ENCODE measurements around the gene CDH23. TPM values are rescaled to one million over a fixed set of nuclear protein-coding genes. Genes with fewer than 3 reads are reported as not detected.

Gene CDH23
- total RNA-seq, 2 experiments from 2014 or later, result 4.6 to 5.2 TPM

DNA sequence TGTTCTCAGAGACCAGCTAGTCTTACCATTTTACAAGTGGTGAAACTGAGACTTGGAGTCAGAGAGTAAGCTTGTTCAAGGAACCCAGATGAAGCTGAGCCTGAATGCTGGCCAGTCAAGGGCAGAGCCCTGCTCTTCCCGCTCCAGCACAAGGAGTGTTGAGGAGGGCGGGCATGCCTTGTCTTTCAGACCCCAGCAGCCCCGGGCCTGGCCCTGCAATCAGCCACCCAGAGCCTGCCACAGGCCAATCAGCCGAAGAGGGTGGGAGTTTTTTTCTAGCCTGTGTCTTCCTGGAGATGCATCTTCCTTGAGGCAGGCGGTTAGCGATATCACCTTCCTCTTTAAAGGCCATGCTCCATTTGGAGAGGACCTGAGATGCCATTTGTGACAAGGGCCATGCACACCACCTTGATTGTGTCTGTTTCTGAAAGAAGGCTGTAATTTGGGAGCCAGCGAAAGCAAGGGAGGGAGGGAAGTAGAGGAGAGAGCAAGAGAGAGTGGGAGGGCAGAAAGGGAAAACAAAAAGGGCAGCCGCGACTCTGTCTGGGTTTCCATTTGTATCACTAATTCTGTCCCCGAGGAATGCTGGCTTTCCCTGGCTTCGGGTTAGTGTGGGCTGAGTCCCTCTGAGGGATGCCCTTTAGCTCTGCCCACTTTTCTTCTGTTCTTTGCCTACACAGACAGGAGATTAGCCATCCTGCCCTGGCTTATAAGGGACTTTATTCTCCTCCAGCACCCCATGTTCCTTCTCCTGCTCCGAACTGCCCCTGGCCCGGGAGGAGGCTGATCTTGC lies 8.0 kb downstream of the CDH23 start:
- peaks cover 0 to 5% of the 10 kb centered on the region in 2 experiments for H3K27me3 ChIP-seq (ENCODE audit: control insufficient read depth in 1 of 2, insufficient read depth in 2 of 2, low read length in 2 of 2)
- Mint-ChIP-seq H3K27me3 (peaks cover 22% of the 10 kb centered on the region), H3K9me3 (no peaks in the 10 kb centered on the region), H3K4me1 (ENCODE audit: low read depth) (no peaks in the 10 kb centered on the region), H3K27ac (no peak overlapping the region), H3K4me3 (no peak overlapping the region), H3K36me3 (ENCODE audit: low read depth) (no peaks in the 10 kb centered on the region)
- H3K4me3 ChIP-seq (ENCODE audit: low read length), result no peak overlapping the region
- DNase-seq (no peak), ATAC-seq (ENCODE audit: poor library complexity) (no peak)
- TF ChIP-seq, protein P1, sequence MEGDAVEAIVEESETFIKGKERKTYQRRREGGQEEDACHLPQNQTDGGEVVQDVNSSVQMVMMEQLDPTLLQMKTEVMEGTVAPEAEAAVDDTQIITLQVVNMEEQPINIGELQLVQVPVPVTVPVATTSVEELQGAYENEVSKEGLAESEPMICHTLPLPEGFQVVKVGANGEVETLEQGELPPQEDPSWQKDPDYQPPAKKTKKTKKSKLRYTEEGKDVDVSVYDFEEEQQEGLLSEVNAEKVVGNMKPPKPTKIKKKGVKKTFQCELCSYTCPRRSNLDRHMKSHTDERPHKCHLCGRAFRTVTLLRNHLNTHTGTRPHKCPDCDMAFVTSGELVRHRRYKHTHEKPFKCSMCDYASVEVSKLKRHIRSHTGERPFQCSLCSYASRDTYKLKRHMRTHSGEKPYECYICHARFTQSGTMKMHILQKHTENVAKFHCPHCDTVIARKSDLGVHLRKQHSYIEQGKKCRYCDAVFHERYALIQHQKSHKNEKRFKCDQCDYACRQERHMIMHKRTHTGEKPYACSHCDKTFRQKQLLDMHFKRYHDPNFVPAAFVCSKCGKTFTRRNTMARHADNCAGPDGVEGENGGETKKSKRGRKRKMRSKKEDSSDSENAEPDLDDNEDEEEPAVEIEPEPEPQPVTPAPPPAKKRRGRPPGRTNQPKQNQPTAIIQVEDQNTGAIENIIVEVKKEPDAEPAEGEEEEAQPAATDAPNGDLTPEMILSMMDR (IDR thresholded peaks at IDR 0.05), result no peak
- peaks cover 0 to 7% of the 10 kb centered on the region in 2 experiments for H3K9me3 ChIP-seq (ENCODE audit: control insufficient read depth in 1 of 2, insufficient read depth in 1 of 2, low read length in 2 of 2)
- intact Hi-C loops (cut with DNase I, micrococcal nuclease), result no loop called here
- no peak overlapping the region for H3K27ac ChIP-seq (ENCODE audit: low read depth in 1 of 2, low read length in 2 of 2)
- ChIA-PET CTCF (no interaction called here), POLR2A (no interaction called here)
- H3K36me3 ChIP-seq (ENCODE audit: insufficient read depth, low read length), result no peaks in the 10 kb centered on the region
- H3K4me1 ChIP-seq (ENCODE audit: insufficient read depth, low read length), result no peaks in the 10 kb centered on the region

DNA sequence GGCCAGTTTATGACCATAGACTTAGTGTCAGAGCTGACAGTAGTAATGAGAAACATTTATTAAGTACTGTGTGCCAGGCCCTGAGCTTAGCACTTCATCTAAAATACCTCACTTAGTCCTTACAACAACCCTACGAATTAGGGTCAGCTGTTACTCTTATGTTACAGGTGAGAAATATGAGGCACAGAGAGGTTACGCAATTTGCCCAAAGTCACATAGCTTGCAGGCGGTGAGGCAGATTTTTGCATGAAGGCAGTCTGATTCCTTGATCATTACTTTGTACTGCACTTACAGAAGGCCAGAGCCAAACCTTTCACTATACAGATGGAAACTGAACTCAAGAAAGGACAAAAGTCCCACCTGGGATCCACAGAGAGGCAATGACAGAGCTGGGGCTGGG lies 10.2 kb downstream of the CDH23 start:
- H3K9me3 Mint-ChIP-seq, result peaks cover 4% of the 10 kb centered on the region
- H3K9me3 ChIP-seq (ENCODE audit: control insufficient read depth in 1 of 2, insufficient read depth in 1 of 2, low read length in 2 of 2), result peaks cover 8 to 11% of the 10 kb centered on the region in 2 experiments
- intact Hi-C loops (cut with DNase I, micrococcal nuclease), result no loop called here
- H3K27me3 ChIP-seq (ENCODE audit: control insufficient read depth in 1 of 2, insufficient read depth in 2 of 2, low read length in 2 of 2), result no peaks in the 10 kb centered on the region
- no peak overlapping the region for H3K4me3 ChIP-seq (ENCODE audit: low read length)
- DNase-seq (no peak), ATAC-seq (ENCODE audit: poor library complexity) (no peak)
- peaks cover 13% of the 10 kb centered on the region for H3K27me3 Mint-ChIP-seq
- POLR2A ChIA-PET, result no interaction called here
- H3K36me3 ChIP-seq (ENCODE audit: insufficient read depth, low read length), result no peaks in the 10 kb centered on the region
- CTCF ChIA-PET, result no interaction called here
- no peak overlapping the region for H3K27ac ChIP-seq (ENCODE audit: low read depth in 1 of 2, low read length in 2 of 2)
- no peak overlapping the region for H3K27ac Mint-ChIP-seq
- H3K4me1 ChIP-seq (ENCODE audit: insufficient read depth, low read length), result no peaks in the 10 kb centered on the region
- TF ChIP-seq, protein P1 (IDR thresholded peaks at IDR 0.05), result no peak
- no peaks in the 10 kb centered on the region for H3K4me1 Mint-ChIP-seq (ENCODE audit: low read depth)
- no peaks in the 10 kb centered on the region for H3K36me3 Mint-ChIP-seq (ENCODE audit: low read depth)
- H3K4me3 Mint-ChIP-seq, result no peak overlapping the region

DNA sequence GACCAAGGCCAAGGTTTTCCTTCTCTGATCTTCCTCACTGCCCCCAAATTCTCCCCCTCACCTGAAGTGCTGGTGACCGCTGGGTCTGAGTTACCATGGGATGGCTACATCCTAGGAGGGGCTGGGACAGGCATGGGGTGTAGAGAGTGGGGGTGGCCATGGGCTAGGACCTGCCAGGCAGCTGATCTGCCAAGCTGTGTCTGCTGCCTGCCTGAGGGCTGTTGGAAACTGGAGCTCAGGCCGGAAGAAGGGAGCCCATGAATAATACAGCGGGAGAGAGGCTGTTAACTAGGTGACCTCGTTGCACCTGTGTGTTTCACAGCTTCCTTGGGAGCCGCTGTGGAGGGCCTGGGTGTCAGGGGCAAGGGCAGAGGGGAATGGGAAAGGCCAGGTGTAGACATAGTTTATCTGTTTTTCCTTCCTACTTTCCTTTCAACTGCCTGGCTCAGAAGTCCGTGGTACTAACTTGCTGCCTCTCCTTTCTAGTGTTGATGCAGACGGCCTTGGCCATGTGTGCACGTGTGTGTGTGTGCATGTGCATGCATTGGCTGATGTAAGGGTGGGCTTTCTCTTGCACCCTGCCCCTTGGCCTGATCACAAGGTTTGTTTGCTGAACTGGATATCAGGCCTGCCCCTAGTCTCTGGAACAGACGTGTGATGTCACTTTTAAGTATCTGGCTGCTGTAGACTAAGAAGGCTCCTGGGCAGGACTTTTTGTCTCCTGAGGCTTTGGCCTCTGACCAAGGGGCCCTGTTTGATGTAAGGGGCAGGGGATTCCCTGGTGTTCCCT lies 11.9 kb downstream of the CDH23 start:
- Histone ChIP-seq H3K27ac (ENCODE audit: low read depth in 1 of 2, low read length in 2 of 2) (no peak overlapping the region), H3K27me3 (ENCODE audit: control insufficient read depth in 1 of 2, insufficient read depth in 2 of 2, low read length in 2 of 2) (no peaks in the 10 kb centered on the region), H3K4me1 (ENCODE audit: insufficient read depth, low read length) (no peaks in the 10 kb centered on the region), H3K4me3 (ENCODE audit: low read length) (no peak overlapping the region), H3K9me3 (ENCODE audit: control insufficient read depth in 1 of 2, insufficient read depth in 1 of 2, low read length in 2 of 2) (peaks cover 8 to 12% of the 10 kb centered on the region in 2 experiments), H3K36me3 (ENCODE audit: insufficient read depth, low read length) (no peaks in the 10 kb centered on the region)
- H3K4me3 Mint-ChIP-seq, result no peak overlapping the region
- DNase-seq (no peak), ATAC-seq (ENCODE audit: poor library complexity) (no peak)
- H3K36me3 Mint-ChIP-seq (ENCODE audit: low read depth), result no peaks in the 10 kb centered on the region
- POLR2A ChIA-PET, result no interaction called here
- H3K27ac Mint-ChIP-seq, result no peak overlapping the region
- TF ChIP-seq, protein P1 (IDR thresholded peaks at IDR 0.05), result no peak
- CTCF ChIA-PET, result no interaction called here
- intact Hi-C loops (cut with DNase I, micrococcal nuclease), result no loop called here
- peaks cover 4% of the 10 kb centered on the region for H3K9me3 Mint-ChIP-seq
- no peaks in the 10 kb centered on the region for H3K4me1 Mint-ChIP-seq (ENCODE audit: low read depth)
- peaks cover 6% of the 10 kb centered on the region for H3K27me3 Mint-ChIP-seq
